Caco-2 (cell line): ENCODE measurements around the gene ZNF888. TPM values are rescaled to one million over a fixed set of nuclear protein-coding genes. Genes with fewer than 3 reads are reported as not detected.
"Not testable (repeated sequence)": the region's sequence is repeated elsewhere in the genome, so short reads cannot be mapped to it uniquely, and the experiment has no call there.

Source experiments
- BruUV-seq: library from RNA; stranded (reverse); fragments of 400-500 nt; replicated peaks from 2 replicates; lab custom pipeline; 2021; lab: Mats Ljungman, UMichigan
- CTCF ChIA-PET: fragments of 300-600 bp; sonication (Branson Sonifier 250); formaldehyde crosslinking; loops from one replicate; lab custom pipeline; 2022; ENCODE audit warnings: antibody characterized with exemption; lab: Charles Lee
- POLR2A ChIA-PET: fragments of 300-600 bp; sonication (Branson Sonifier 250); formaldehyde crosslinking; loops from one replicate; lab custom pipeline; 2022; ENCODE audit warnings: antibody characterized with exemption; lab: Charles Lee
- DNase-seq, 2 experiments: peaks; one replicate each; pipeline versions ENCODE4 v3.0.0 to v3.0.0-alpha.2; 2020 to 2022
- H3K27me3 ChIP-seq: replicated peaks from 2 replicates; pipeline ENCODE4 v1.6.0; 2011; ENCODE audit warnings: low read length; ENCODE audit not compliant: control insufficient read depth, insufficient read depth
- H3K36me3 ChIP-seq: 2 replicates; pipeline ENCODE4 v1.5.1; 2011; ENCODE audit warnings: low read length; ENCODE audit not compliant: control insufficient read depth, insufficient read depth
- H3K4me1 ChIP-seq: fragments of 250-450 bp; sonication (Bioruptor Pico); 2 replicates; pipeline ENCODE4 v1.5.1; 2020; ENCODE audit warnings: mild to moderate bottlenecking
- H3K4me3 ChIP-seq: 2 replicates; pipeline ENCODE4 v1.5.1; 2011; ENCODE audit warnings: low read depth, mild to moderate bottlenecking, control low read depth, low read length
- H3K9me3 ChIP-seq: fragments of 250-450 bp; sonication (Bioruptor Pico); 2 replicates; pipeline ENCODE4 v1.5.1; 2020; ENCODE audit warnings: mild to moderate bottlenecking, moderate library complexity
- H3K27ac Mint-ChIP-seq: one replicate; pipeline ENCODE4 v1.8.0; 2022; ENCODE audit warnings: mixed read lengths; ENCODE audit not compliant: unreplicated experiment
- H3K27me3 Mint-ChIP-seq: one replicate; pipeline ENCODE4 v1.8.0; 2022; ENCODE audit warnings: mixed read lengths; ENCODE audit not compliant: insufficient read depth, unreplicated experiment
- H3K36me3 Mint-ChIP-seq: one replicate; pipeline ENCODE4 v1.8.0; 2022; ENCODE audit warnings: mild to moderate bottlenecking, mixed read lengths; ENCODE audit not compliant: insufficient read depth, unreplicated experiment
- H3K4me1 Mint-ChIP-seq: one replicate; pipeline ENCODE4 v1.8.0; 2022; ENCODE audit warnings: low read depth, mixed read lengths; ENCODE audit not compliant: unreplicated experiment
- H3K4me3 Mint-ChIP-seq: one replicate; pipeline ENCODE4 v1.8.0; 2022; ENCODE audit warnings: mild to moderate bottlenecking, moderate library complexity, mixed read lengths; ENCODE audit not compliant: unreplicated experiment
- H3K9me3 Mint-ChIP-seq: one replicate; pipeline ENCODE4 v1.8.0; 2022; ENCODE audit warnings: mixed read lengths; ENCODE audit not compliant: unreplicated experiment
- intact Hi-C: fragments of 100-400 bp; cut with micrococcal nuclease; formaldehyde crosslinking; loops from one replicate; pipeline ENCODE4 v1.10.0; 2022; ENCODE audit not compliant: unreplicated experiment
- total RNA-seq: library from RNA; stranded (reverse); gene quantifications from 2 replicates; pipeline ENCODE4 v1.2.3, GENCODE V29; 2022
- TF ChIP-seq, protein P1 (sequence below), 2 experiments: fragments of 200-600 bp in 1 of 2; IDR thresholded peaks; 1 replicate in 1 of 2; 2 replicates in 1 of 2; pipeline versions ENCODE4 v1.5.1 to v1.8.0; 2011 to 2022; ENCODE audit warnings: antibody characterized with exemption in 1 of 2, control low read depth in 1 of 2, inconsistent platforms in 1 of 2, low read depth in 1 of 2, low read length in 1 of 2, mild to moderate bottlenecking in 1 of 2, moderate library complexity in 1 of 2; ENCODE audit not compliant: insufficient read depth in 1 of 2, severe bottlenecking in 1 of 2, unreplicated experiment in 1 of 2

ZNF888 gene
- total RNA-seq, 1 experiment from 2014 or later: 7.3 TPM

DNA sequence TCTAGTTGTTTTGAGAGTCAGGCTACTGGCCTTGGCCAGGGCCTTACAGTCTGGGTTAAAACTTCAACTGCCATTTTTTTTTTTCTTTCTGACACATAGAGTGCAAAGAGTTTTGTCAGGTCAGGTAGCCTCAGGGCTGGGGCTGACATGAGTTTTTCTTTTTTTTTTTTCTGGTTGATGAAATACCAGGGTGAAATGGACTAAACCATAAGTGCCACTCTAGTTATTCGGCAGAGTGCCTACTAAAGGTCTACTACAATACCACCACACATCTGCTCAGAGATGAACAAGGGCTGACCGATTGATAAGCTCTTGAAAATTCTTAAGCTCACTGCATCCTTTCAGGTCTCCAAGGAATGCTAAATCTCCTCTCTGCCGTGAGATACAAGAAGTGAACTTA, 21.4 kb downstream of the ZNF888 start:
- Mint-ChIP-seq H3K4me3 (no peak overlapping the region), H3K36me3 (peaks cover 28% of the 10 kb centered on the region), H3K4me1 (no peaks in the 10 kb centered on the region), H3K27me3 (no peaks in the 10 kb centered on the region), H3K9me3 (peaks cover 17% of the 10 kb centered on the region), H3K27ac (no peak overlapping the region)
- Histone ChIP-seq H3K9me3 (0 out of 2 replicates have a peak, but pooled peaks cover 4% of the 10 kb centered on the region), H3K36me3 (peaks cover 1% of the 10 kb centered on the region; the same call in 1 of the 2 replicates), H3K27me3 (no peaks in the 10 kb centered on the region), H3K4me1 (0 out of 2 replicates have a peak, but pooled peaks cover 3% of the 10 kb centered on the region), H3K4me3 (no peak overlapping the region)
- CTCF ChIA-PET: no interaction called here
- TF ChIP-seq, protein P1, sequence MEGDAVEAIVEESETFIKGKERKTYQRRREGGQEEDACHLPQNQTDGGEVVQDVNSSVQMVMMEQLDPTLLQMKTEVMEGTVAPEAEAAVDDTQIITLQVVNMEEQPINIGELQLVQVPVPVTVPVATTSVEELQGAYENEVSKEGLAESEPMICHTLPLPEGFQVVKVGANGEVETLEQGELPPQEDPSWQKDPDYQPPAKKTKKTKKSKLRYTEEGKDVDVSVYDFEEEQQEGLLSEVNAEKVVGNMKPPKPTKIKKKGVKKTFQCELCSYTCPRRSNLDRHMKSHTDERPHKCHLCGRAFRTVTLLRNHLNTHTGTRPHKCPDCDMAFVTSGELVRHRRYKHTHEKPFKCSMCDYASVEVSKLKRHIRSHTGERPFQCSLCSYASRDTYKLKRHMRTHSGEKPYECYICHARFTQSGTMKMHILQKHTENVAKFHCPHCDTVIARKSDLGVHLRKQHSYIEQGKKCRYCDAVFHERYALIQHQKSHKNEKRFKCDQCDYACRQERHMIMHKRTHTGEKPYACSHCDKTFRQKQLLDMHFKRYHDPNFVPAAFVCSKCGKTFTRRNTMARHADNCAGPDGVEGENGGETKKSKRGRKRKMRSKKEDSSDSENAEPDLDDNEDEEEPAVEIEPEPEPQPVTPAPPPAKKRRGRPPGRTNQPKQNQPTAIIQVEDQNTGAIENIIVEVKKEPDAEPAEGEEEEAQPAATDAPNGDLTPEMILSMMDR (IDR thresholded peaks at IDR 0.05; ENCODE audit: insufficient read depth in 1 of 2, low read depth in 1 of 2, low read length in 1 of 2, severe bottlenecking in 1 of 2, unreplicated experiment in 1 of 2): no peak
- intact Hi-C loops: no loop called here
- POLR2A ChIA-PET: no interaction called here
- no peak for DNase-seq
- BruUV-seq: no TSS peak

DNA sequence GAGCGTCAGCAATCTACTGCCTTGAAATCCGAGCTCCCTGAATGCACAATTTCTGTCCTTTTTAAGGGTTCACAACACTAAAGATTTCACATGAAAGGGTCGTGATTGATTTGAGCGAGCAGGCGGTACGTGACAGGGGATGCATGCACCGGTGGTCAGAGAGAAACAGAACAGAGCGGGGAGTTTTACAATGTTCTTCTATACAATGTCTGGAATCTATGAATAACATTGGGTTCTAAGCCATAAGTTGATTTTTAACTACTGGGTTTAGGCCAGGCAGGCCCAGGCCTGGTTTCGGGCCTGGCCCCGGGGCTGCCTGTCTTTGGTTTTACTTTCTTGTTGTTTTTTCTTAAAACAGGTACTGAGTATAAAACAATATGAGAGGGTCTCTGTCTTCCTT, 24.6 kb downstream of the ZNF888 start:
- peaks cover 27% of the 10 kb centered on the region for H3K36me3 Mint-ChIP-seq
- H3K4me1 Mint-ChIP-seq, H3K4me3 ChIP-seq, DNase-seq, intact Hi-C loops, H3K4me1 ChIP-seq, H3K27me3 ChIP-seq, H3K27ac Mint-ChIP-seq, H3K36me3 ChIP-seq, H3K27me3 Mint-ChIP-seq, BruUV-seq, H3K9me3 Mint-ChIP-seq, H3K4me3 Mint-ChIP-seq: not testable (repeated sequence)
- ChIA-PET CTCF (interaction anchor here (0.6 kb wide), 1 partner anchor 99 kb away, joined by 3 read pairs; no protein-coding TSS in a partner anchor), POLR2A (interaction anchor here (0.6 kb wide), 1 partner anchor 497 kb away, joined by 3 read pairs; no protein-coding TSS in a partner anchor)
- peaks cover 12% of the 10 kb centered on the region for H3K9me3 ChIP-seq

GRCh38 chr19:52898101-52898500, 25.1 kb downstream of the ZNF888 start:
- CTCF ChIA-PET: interaction anchor here (0.6 kb wide), 1 partner anchor 100 kb away, joined by 3 read pairs; no protein-coding TSS in a partner anchor
- Histone ChIP-seq H3K9me3 (peaks cover 12% of the 10 kb centered on the region), H3K4me3 (no peak overlapping the region), H3K4me1 (peaks cover 9% of the 10 kb centered on the region; the same call in 1 of the 2 replicates), H3K36me3 (no peaks in the 10 kb centered on the region; the same call in 1 of the 2 replicates), H3K27me3 (no peaks in the 10 kb centered on the region)
- BruUV-seq: TSS peak; percentile 45
- Mint-ChIP-seq H3K4me3 (peak overlapping the region; percentile 87), H3K27me3 (no peaks in the 10 kb centered on the region), H3K4me1 (no peaks in the 10 kb centered on the region), H3K9me3 (no peaks in the 10 kb centered on the region), H3K36me3 (peaks cover 30% of the 10 kb centered on the region), H3K27ac (peak overlapping the region; percentile 95)
- no peak for DNase-seq
- intact Hi-C loops: no loop called here
- TF ChIP-seq, protein P1 (IDR thresholded peaks at IDR 0.05; ENCODE audit: insufficient read depth in 1 of 2, low read depth in 1 of 2, low read length in 1 of 2, severe bottlenecking in 1 of 2, unreplicated experiment in 1 of 2): no peak
- POLR2A ChIA-PET: interaction anchor here (0.6 kb wide), 1 partner anchor 497 kb away, joined by 3 read pairs; no protein-coding TSS in a partner anchor
